ENCODE data around the gene DMXL2. TPM values are rescaled to one million over a fixed set of nuclear protein-coding genes. Genes with fewer than 3 reads are reported as not detected.
"Not testable (repeated sequence)": the region's sequence is repeated elsewhere in the genome, so short reads cannot be mapped to it uniquely, and the experiment has no call there.

Gene DMXL2
- total RNA-seq, 4 donors from 2014 or later, result 34.3 to 49.0 (median 45.7) TPM

GRCh38 chr15:51450001-51450400 is 172.6 kb downstream of the DMXL2 start:
- no peak for DNase-seq
- peaks cover 8 to 16% of the 10 kb centered on the region in 2 donors for H3K36me3 ChIP-seq
- H3K4me3 ChIP-seq (replicated peaks in 1 of 3), result no peak overlapping the region
- H3K27me3 ChIP-seq, result no peaks in the 10 kb centered on the region
- TF ChIP-seq CTCF (IDR thresholded peaks at IDR 0.05) (no peak), POLR2A (IDR thresholded peaks at IDR 0.05) (no peak)
- 88 to 92% methylated on average over 6 of the region's 6 CpGs for WGBS, 2 donors
- no peaks in the 10 kb centered on the region for H3K9me3 ChIP-seq
- intact Hi-C loops (cut with DNase I), result no loop called here
- no peaks in the 10 kb centered on the region for H3K4me1 ChIP-seq
- H3K27ac ChIP-seq, result no peak overlapping the region

DNA sequence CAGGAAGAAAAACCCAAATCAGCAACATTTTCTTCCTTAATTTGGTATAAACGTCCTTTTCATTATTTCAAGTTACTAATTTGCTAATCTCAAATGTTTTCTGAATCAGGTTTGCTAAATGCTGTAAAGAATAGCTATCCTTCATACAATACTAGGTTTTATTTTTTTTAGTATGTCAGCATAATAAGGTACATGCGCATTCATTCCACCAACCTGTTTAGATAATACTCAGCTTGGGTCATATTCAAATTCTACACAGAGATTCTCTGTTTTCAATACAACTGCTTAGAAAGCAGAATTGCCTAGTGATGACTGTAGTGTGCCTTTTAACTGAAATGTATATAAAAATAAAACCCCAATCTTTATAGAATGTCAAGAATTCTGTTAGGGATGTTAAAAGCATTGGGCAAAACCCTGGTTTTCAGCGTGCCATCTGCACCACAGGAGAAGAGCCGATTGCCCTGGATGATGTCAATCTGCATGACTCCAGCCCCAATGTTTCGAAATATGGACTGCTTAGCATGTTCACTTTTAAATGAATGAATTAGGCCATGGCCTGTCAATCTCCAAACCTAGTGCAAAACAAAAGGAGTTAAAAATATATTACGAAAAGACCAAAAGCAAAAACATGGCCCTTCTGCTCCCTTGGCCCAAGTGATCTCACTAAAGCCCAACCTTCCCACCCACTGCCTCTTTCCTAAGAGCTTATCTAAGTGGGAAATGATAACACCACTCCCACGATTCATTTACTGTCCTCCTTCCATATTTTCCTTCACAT is 173.8 kb downstream of the DMXL2 start:
- H3K4me1 ChIP-seq, result no peaks in the 10 kb centered on the region
- no peaks in the 10 kb centered on the region for H3K27me3 ChIP-seq
- TF ChIP-seq CTCF (IDR thresholded peaks at IDR 0.05), result no peak
- no peak for TF ChIP-seq POLR2A (IDR thresholded peaks at IDR 0.05)
- H3K36me3 ChIP-seq, result peaks cover 8 to 12% of the 10 kb centered on the region in 2 donors
- no peaks in the 10 kb centered on the region for H3K9me3 ChIP-seq
- DNase-seq, result no peak
- H3K4me3 ChIP-seq (replicated peaks in 1 of 3), result no peak overlapping the region
- intact Hi-C loops (cut with DNase I), result no loop called here
- WGBS, 2 donors, result 89 to 93% methylated on average over 7 of the region's 7 CpGs
- H3K27ac ChIP-seq, result no peak overlapping the region

DNA sequence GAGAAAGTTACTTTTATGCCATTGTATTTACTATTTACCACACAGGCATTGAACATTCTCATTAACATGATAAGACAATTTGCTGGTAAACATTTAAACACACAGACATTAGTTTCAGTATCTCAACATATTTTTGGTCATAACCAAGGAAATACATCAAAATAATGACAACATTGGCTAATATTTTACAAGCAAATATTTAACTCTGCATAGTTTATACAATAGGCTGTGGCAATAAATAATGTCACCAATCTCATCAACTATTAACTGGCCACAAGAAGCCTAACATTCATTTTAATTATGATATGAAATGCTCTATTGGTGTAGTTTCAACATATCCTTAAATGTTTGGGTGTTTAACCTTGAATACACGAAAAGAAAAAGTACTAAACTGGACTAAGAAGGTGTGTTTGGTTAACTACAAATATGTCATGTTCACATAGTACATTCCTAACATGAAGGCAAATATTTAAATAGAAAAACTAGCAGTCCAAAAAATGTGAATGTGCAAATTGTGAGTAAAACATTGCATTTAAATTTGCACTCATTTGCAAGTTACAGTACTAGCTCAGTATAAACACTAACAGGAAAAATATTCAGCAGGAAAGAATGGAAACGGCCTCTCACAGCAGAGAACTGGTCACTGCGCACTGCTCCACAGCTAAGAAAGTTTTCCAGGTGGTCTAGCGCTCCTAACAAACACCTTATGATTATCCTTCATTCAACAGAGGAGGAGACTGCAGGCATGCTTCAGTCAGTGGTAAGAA is 174.5 kb downstream of the DMXL2 start:
- WGBS, 2 donors, result 95 to 96% methylated on average over 4 of the region's 4 CpGs
- H3K36me3 ChIP-seq, result peaks cover 8 to 12% of the 10 kb centered on the region in 2 donors
- no peak overlapping the region for H3K27ac ChIP-seq

DNA sequence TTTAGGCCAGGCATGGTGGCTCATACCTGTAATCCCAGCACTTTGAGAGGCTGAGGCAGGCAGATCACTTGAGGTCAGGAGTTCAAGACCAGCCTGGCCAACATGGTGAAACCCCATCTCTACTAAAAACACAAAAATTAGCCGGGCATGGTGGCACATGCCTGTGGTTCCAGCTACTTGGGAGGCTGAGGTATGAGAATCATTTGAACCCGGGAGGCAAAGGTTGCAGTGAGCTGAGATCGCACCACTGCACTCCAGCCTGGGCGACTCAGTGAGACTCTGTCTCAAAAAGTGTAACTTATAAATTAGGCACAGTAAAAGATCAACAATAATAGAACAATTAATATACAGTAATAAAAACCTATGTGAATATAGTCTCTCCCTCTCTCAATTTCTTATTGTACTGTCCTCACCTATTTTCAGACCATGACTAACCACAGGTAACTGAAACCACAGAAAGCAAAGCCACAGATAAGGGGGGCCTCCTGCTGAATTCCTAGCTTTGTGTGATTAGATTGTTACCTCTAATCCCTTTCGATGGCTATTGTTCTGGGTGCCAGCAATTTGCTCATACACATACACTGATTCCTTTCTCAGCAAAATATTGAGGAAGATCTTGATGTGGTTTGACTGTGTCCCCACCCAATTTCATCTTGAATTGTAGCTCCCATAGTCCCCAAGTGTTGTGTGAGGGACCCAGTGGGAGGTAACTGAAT is 176.4 kb downstream of the DMXL2 start:
- H3K9me3 ChIP-seq; H3K4me1 ChIP-seq; H3K27ac ChIP-seq; DNase-seq; intact Hi-C loops (cut with DNase I); H3K4me3 ChIP-seq (replicated peaks in 1 of 3); H3K27me3 ChIP-seq: not testable (repeated sequence)
- WGBS, 2 donors, result 92 to 95% methylated on average over 5 of the region's 5 CpGs
- peaks cover 8 to 12% of the 10 kb centered on the region in 2 donors for H3K36me3 ChIP-seq

More for the DNA sequence above, 174.5 kb downstream of the DMXL2 start:
- TF ChIP-seq POLR2A (IDR thresholded peaks at IDR 0.05), result no peak
- no peak for TF ChIP-seq CTCF (IDR thresholded peaks at IDR 0.05)
- no peaks in the 10 kb centered on the region for H3K4me1 ChIP-seq
- intact Hi-C loops (cut with DNase I), result no loop called here
- no peak overlapping the region for H3K4me3 ChIP-seq (replicated peaks in 1 of 3)
- H3K9me3 ChIP-seq, result no peaks in the 10 kb centered on the region
- DNase-seq, result no peak
- H3K27me3 ChIP-seq, result no peaks in the 10 kb centered on the region

DNA sequence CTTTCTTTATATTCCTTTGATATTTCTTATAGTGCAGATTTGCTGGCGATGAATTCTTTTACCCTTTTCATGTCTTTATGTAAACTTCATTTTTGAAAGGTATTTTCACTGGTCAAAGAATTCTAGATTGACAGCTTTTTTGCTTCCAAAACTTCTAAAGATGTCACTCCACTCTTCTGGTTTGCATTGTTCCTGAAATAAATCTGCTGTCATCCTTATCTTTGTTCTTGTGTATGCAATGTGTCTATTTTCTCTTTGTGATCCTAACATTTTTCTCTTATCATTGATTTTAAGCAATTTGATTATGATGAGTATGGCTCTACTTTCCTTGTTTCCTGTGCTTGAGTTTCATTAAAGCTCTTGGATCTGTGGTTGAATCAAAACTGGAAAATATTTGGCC is 177.8 kb downstream of the DMXL2 start:
- Histone ChIP-seq H3K9me3 (no peaks in the 10 kb centered on the region), H3K4me3 (replicated peaks in 1 of 3) (no peak overlapping the region), H3K4me1 (no peaks in the 10 kb centered on the region), H3K36me3 (peaks cover 8 to 9% of the 10 kb centered on the region in 2 donors), H3K27me3 (no peaks in the 10 kb centered on the region), H3K27ac (no peak overlapping the region)
- TF ChIP-seq POLR2A (IDR thresholded peaks at IDR 0.05) (no peak), CTCF (IDR thresholded peaks at IDR 0.05) (no peak)
- no peak for DNase-seq
- WGBS, 2 donors, result 98 to 100% methylated on average over 1 of the region's 1 CpG
- intact Hi-C loops (cut with DNase I), result no loop called here
